Liver (tissue), 3 donors: ENCODE results near the gene IP6K3.

Source experiments
- ATF3 ChIP-seq: IDR thresholded peaks from 2 replicates; pipeline ENCODE4 v1.6.1; 2016; ENCODE audit warnings: antibody characterized with exemption
- CTCF ChIP-seq: fragments of 150-350 bp; IDR thresholded peaks from 2 replicates; pipeline ENCODE4 v1.5.1; 2017; ENCODE audit warnings: improper control_type of control experiment, low read depth, low read length; ENCODE audit not compliant: missing input control
- EGR1 ChIP-seq, 2 donors: IDR thresholded peaks; 2 replicates each; pipeline ENCODE4 v1.6.1; 2016 to 2018; ENCODE audit warnings: antibody characterized with exemption in 2 of 2, low read depth in 2 of 2
- HNF4A ChIP-seq, 2 donors: conservative IDR thresholded peaks; 2 replicates each; pipeline ENCODE4 v1.6.1; 2016; ENCODE audit warnings: antibody characterized with exemption in 2 of 2, mild to moderate bottlenecking in 2 of 2
- JUND ChIP-seq, 2 donors: IDR thresholded peaks; 2 replicates each; pipeline ENCODE4 v1.6.1; 2016; ENCODE audit warnings: antibody characterized with exemption in 2 of 2
- MAX ChIP-seq: IDR thresholded peaks from 2 replicates; pipeline ENCODE4 v1.6.1; 2016; ENCODE audit warnings: antibody characterized with exemption
- RAD21 ChIP-seq, 2 donors: IDR thresholded peaks; 2 replicates each; pipeline ENCODE4 v1.6.1; 2016; ENCODE audit warnings: antibody characterized with exemption in 2 of 2, mild to moderate bottlenecking in 2 of 2
- REST ChIP-seq: IDR thresholded peaks from 2 replicates; pipeline ENCODE4 v1.6.1; 2016; ENCODE audit warnings: antibody characterized with exemption, mild to moderate bottlenecking
- SP1 ChIP-seq: IDR thresholded peaks from 2 replicates; pipeline ENCODE4 v1.6.1; 2018; ENCODE audit warnings: antibody characterized with exemption, mild to moderate bottlenecking
- TAF1 ChIP-seq: conservative IDR thresholded peaks from 2 replicates; pipeline ENCODE4 v1.6.1; 2016; ENCODE audit warnings: antibody characterized with exemption, mild to moderate bottlenecking
- YY1 ChIP-seq: IDR thresholded peaks from 2 replicates; pipeline ENCODE4 v1.6.1; 2016; ENCODE audit warnings: antibody characterized with exemption, mild to moderate bottlenecking
- TF ChIP-seq, protein P1 (sequence below): IDR thresholded peaks from 2 replicates; pipeline ENCODE4 v1.6.1; 2016; ENCODE audit warnings: antibody characterized with exemption
- donor health status: healthy.
- donor health status: healthy.

GRCh38 chr6:33722103-33722623, 24.5 kb downstream of the IP6K3 start:
- TF ChIP-seq ATF3 (no peak), RAD21 (IDR thresholded peaks at IDR 0.05) (no peak), CTCF (no peak), REST (no peak), TAF1 (no peak), EGR1 (IDR thresholded peaks at IDR 0.05; ENCODE audit: low read depth in 2 of 2) (no peak), SP1 (no peak), MAX (no peak), YY1 (no peak), HNF4A (conservative IDR thresholded peaks at IDR 0.05) (no peak), JUND (IDR thresholded peaks at IDR 0.05) (no peak)
- TF ChIP-seq, protein P1, sequence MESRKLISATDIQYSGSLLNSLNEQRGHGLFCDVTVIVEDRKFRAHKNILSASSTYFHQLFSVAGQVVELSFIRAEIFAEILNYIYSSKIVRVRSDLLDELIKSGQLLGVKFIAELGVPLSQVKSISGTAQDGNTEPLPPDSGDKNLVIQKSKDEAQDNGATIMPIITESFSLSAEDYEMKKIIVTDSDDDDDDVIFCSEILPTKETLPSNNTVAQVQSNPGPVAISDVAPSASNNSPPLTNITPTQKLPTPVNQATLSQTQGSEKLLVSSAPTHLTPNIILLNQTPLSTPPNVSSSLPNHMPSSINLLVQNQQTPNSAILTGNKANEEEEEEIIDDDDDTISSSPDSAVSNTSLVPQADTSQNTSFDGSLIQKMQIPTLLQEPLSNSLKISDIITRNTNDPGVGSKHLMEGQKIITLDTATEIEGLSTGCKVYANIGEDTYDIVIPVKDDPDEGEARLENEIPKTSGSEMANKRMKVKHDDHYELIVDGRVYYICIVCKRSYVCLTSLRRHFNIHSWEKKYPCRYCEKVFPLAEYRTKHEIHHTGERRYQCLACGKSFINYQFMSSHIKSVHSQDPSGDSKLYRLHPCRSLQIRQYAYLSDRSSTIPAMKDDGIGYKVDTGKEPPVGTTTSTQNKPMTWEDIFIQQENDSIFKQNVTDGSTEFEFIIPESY: no peak
